GM12865 (cell line): Measurements from ENCODE around the gene CD63.

ENCODE experiments used
- DNase-seq: peaks from one replicate; pipeline ENCODE4 v3.0.0; 2010; ENCODE audit warnings: low read depth
- H3K4me3 ChIP-seq: 2 replicates; pipeline ENCODE4 v1.5.1; 2011; ENCODE audit warnings: mild to moderate bottlenecking, low read depth, low read length, control low read depth
- TF ChIP-seq, protein P1 (sequence below): IDR thresholded peaks from 2 replicates; pipeline ENCODE4 v1.5.1; 2011; ENCODE audit warnings: low read length, control low read depth, low read depth, inconsistent platforms; ENCODE audit not compliant: insufficient read depth; ENCODE audit errors: missing control alignments

Gene CD63

DNA sequence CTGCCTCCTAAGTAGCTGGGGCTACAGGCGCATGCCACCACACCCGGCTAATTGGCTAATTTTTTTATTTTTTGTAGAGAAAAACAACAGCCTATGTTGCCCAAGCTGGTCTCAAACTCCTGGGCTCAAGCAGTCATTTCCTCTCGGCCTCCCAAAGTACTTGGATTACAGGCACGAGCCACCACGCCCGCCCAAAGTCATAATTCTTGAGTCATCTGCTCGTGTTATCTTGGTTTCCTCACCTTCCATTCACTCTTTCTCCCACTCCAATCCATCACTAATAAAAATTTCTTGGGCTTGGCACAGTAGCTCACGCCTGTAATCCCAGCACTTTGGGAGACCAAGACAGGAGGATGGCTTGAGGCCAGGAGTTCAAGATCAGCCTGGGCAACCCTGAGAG, 53.1 kb downstream of the CD63 start:
- TF ChIP-seq, protein P1, sequence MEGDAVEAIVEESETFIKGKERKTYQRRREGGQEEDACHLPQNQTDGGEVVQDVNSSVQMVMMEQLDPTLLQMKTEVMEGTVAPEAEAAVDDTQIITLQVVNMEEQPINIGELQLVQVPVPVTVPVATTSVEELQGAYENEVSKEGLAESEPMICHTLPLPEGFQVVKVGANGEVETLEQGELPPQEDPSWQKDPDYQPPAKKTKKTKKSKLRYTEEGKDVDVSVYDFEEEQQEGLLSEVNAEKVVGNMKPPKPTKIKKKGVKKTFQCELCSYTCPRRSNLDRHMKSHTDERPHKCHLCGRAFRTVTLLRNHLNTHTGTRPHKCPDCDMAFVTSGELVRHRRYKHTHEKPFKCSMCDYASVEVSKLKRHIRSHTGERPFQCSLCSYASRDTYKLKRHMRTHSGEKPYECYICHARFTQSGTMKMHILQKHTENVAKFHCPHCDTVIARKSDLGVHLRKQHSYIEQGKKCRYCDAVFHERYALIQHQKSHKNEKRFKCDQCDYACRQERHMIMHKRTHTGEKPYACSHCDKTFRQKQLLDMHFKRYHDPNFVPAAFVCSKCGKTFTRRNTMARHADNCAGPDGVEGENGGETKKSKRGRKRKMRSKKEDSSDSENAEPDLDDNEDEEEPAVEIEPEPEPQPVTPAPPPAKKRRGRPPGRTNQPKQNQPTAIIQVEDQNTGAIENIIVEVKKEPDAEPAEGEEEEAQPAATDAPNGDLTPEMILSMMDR = no peak
- DNase-seq = no peak
- no peak overlapping the region for H3K4me3 ChIP-seq
